ENCODE measurements around the gene BEST1.

Gene BEST1

DNA sequence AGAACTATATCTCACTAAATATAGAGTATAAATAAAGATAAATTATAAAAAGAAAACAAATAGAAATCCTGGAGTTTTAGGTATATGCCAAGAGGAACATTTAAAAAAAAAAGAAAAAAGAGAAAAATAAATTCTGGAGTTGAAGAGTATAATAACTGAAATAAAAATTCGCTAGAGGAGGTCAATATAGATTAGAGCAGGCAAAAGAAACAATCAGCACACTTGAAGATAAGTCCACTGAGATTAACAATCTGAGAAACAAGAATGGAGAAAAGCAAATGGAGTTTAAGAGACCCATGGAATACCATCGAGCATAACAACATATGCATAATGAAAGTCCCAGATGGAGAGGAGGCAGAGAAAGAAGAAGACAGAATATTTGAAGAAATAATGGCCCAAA lies 14.3 kb upstream of the BEST1 start:
- H3K9me2 ChIP-seq (replicated peaks; ENCODE audit: insufficient read depth, low read length), result no peaks in the 10 kb centered on the region
- H3K79me2 ChIP-seq (ENCODE audit: low read length), result no peaks in the 10 kb centered on the region
- H3K9ac ChIP-seq (ENCODE audit: low read length), result no peak overlapping the region
- TF ChIP-seq EZH2phosphoT487 (IDR thresholded peaks at IDR 0.05; ENCODE audit: low read length), result no peak
- TF ChIP-seq EZH2 (optimal IDR thresholded peaks at IDR 0.05; ENCODE audit: low read depth, low read length), result no peak
- TF ChIP-seq CTCF (IDR thresholded peaks at IDR 0.05; ENCODE audit: low read length), result no peak
- H3K4me3 ChIP-seq (ENCODE audit: low read length), result no peak overlapping the region
- no peak overlapping the region for H2AFZ ChIP-seq (ENCODE audit: low read length)
- H3K36me3 ChIP-seq (replicated peaks; ENCODE audit: insufficient read depth, low read length), result no peaks in the 10 kb centered on the region
- no peak overlapping the region for H3K27ac ChIP-seq (ENCODE audit: low read length)
- DNase-seq, result no peak
- no peaks in the 10 kb centered on the region for H4K20me1 ChIP-seq (ENCODE audit: insufficient read depth, low read length)
- H3K4me1 ChIP-seq (ENCODE audit: low read length), result no peaks in the 10 kb centered on the region
- no peak overlapping the region for H3K4me2 ChIP-seq (ENCODE audit: low read depth, low read length)
- no peaks in the 10 kb centered on the region for H3F3A ChIP-seq (ENCODE audit: insufficient read depth, low read length)
- peaks cover 13% of the 10 kb centered on the region; the same call in 1 of the 2 replicates for H3K27me3 ChIP-seq (replicated peaks; ENCODE audit: insufficient read depth, low read length)
- no peaks in the 10 kb centered on the region for H3K9me3 ChIP-seq (replicated peaks; ENCODE audit: insufficient read depth, low read length)

- Histone ChIP-seq H3K4me3 (ENCODE audit: low read length) (no peak overlapping the region), H3K9me3 (replicated peaks; ENCODE audit: insufficient read depth, low read length) (no peaks in the 10 kb centered on the region), H2AFZ (ENCODE audit: low read length) (no peak overlapping the region), H4K20me1 (ENCODE audit: insufficient read depth, low read length) (no peaks in the 10 kb centered on the region), H3K4me1 (ENCODE audit: low read length) (no peaks in the 10 kb centered on the region), H3K4me2 (ENCODE audit: low read depth, low read length) (no peak overlapping the region), H3K27ac (ENCODE audit: low read length) (no peak overlapping the region), H3K9me2 (replicated peaks; ENCODE audit: insufficient read depth, low read length) (no peaks in the 10 kb centered on the region), H3K79me2 (ENCODE audit: low read length) (no peaks in the 10 kb centered on the region), H3K27me3 (replicated peaks; ENCODE audit: insufficient read depth, low read length) (peaks cover 21% of the 10 kb centered on the region), H3F3A (ENCODE audit: insufficient read depth, low read length) (no peaks in the 10 kb centered on the region), H3K9ac (ENCODE audit: low read length) (no peak overlapping the region), H3K36me3 (replicated peaks; ENCODE audit: insufficient read depth, low read length) (no peaks in the 10 kb centered on the region)
- no peak for DNase-seq
- TF ChIP-seq CTCF (IDR thresholded peaks at IDR 0.05; ENCODE audit: low read length) (no peak), EZH2phosphoT487 (IDR thresholded peaks at IDR 0.05; ENCODE audit: low read length) (no peak), EZH2 (optimal IDR thresholded peaks at IDR 0.05; ENCODE audit: low read depth, low read length) (no peak)
These were observed 9.7 kb upstream of the BEST1 start for GRCh38 chr11:61940466-61940865.

DNA sequence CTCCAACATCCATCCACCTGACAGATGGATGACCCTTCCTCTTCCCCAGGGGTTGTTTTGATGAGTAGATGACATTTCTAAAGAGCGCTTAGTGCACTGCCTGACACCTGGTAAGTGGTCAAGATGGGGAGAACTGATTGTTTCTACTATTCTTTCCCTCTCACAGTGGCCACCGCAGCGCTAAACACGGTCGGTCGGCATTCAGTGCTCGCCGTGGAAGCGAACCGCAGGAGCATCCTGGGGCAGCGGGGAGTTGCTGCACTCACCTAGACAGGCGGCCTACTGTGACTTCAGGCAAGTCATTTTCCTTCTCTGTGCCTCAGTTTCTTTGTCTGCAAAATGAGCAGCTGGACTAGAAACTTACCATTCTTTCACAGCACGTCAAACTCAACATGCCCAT lies 5.0 kb upstream of the BEST1 start:
- no peaks in the 10 kb centered on the region for H3K36me3 ChIP-seq (replicated peaks; ENCODE audit: insufficient read depth, low read length)
- H4K20me1 ChIP-seq (ENCODE audit: insufficient read depth, low read length), result no peaks in the 10 kb centered on the region
- H3K79me2 ChIP-seq (ENCODE audit: low read length), result no peaks in the 10 kb centered on the region
- no peaks in the 10 kb centered on the region for H3F3A ChIP-seq (ENCODE audit: insufficient read depth, low read length)
- H3K27me3 ChIP-seq (replicated peaks; ENCODE audit: insufficient read depth, low read length), result peaks cover 8% of the 10 kb centered on the region
- no peaks in the 10 kb centered on the region for H3K9me3 ChIP-seq (replicated peaks; ENCODE audit: insufficient read depth, low read length)
- H3K9me2 ChIP-seq (replicated peaks; ENCODE audit: insufficient read depth, low read length), result no peaks in the 10 kb centered on the region
- TF ChIP-seq CTCF (IDR thresholded peaks at IDR 0.05; ENCODE audit: low read length), result no peak
- TF ChIP-seq EZH2phosphoT487 (IDR thresholded peaks at IDR 0.05; ENCODE audit: low read length), result no peak
- TF ChIP-seq EZH2 (optimal IDR thresholded peaks at IDR 0.05; ENCODE audit: low read depth, low read length), result no peak
- no peak for DNase-seq
- no peak overlapping the region for H3K4me3 ChIP-seq (ENCODE audit: low read length)
- H2AFZ ChIP-seq (ENCODE audit: low read length), result no peak overlapping the region
- H3K4me2 ChIP-seq (ENCODE audit: low read depth, low read length), result no peak overlapping the region
- peaks cover 4% of the 10 kb centered on the region; the same call in 1 of the 2 replicates for H3K4me1 ChIP-seq (ENCODE audit: low read length)
- H3K27ac ChIP-seq (ENCODE audit: low read length), result no peak overlapping the region
- no peak overlapping the region for H3K9ac ChIP-seq (ENCODE audit: low read length)
